ENCODE measurements around the gene HOXC5.

Gene HOXC5

DNA sequence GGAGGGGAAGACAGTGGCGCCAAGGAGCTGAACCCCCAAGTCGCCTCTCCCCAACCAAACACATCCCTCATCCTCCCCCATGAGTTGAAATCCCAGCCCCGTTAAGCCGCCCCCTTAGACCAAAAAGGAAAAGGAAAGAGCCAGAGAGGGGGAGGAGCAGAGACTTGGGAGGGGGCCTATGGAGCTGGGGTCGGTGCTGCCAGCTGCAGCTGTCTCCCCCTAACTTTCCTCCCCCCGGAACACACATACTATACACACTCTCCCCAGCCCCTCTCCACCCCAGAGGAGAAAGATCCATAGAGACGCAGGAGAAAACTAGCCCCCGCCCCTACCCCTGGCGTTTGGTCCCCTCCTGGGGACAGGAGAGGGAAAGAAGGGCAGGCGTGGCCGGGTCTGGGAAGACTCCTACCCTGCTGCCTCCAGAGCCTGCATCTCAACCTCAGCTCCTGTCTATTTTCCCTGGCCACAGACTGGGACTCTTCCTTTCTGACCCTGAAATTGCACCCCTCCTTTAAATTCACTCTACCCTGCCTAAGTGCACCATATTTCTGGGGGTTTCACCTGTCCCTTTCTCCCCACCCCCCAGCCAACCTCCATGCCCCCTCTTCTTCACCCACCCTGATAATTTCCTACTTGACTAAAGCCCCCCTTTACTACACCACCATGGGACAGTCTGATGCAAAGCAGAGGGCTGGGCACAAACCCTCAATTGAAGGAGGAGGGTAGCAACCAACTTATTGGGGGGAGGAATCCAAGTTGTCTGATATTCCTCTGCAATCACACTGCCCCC lies 34.5 kb upstream of the HOXC5 start:
- TF ChIP-seq Cebpa-rat (IDR thresholded peaks at IDR 0.05), result no peak
- no peak overlapping the region for H3K4me3 ChIP-seq
- no peaks in the 10 kb centered on the region for H3K36me3 ChIP-seq
- peaks cover 0 to 97% (median 82%) of the 10 kb centered on the region in 11 experiments; a peak in 17 of 22 replicates for H4K20me1 ChIP-seq
- H3K27me3 ChIP-seq, result peaks cover 100% of the 10 kb centered on the region in 11 experiments
- H3K9me3 ChIP-seq (replicated peaks in 1 of 11), result peaks cover 0 to 26% (median 7%) of the 10 kb centered on the region in 11 experiments; a peak in 13 of 22 replicates
- no peak overlapping the region for H3K27ac ChIP-seq
- H3K4me1 ChIP-seq, result peaks cover 0 to 12% (median 6%) of the 10 kb centered on the region in 10 experiments; a peak in 8 of 20 replicates
- H3K4me2 ChIP-seq, result no peak overlapping the region
- no peak overlapping the region for H3K9ac ChIP-seq

DNA sequence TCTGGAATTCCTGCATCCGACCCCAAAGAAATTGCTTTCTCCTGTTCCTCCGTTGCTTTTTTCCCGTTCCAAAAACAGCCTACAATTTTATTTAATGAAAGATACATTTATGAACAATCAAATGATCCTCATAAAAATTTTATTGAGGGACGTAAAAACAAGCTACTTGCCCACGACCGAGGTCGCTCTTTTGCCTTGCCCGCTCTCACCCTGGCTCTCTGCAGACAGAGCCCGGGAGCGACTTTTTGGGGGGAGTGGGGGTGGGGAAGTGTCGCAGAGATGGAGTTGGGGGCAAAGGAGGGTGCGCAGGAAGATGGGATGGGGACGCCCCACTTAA lies 34.0 kb upstream of the HOXC5 start:
- Histone ChIP-seq H4K20me1 (peaks cover 0 to 95% (median 81%) of the 10 kb centered on the region in 11 experiments; a peak in 17 of 22 replicates), H3K9me3 (replicated peaks in 1 of 11) (peaks cover 0 to 20% (median 7%) of the 10 kb centered on the region in 11 experiments; a peak in 13 of 22 replicates), H3K27ac (no peak overlapping the region), H3K9ac (no peak overlapping the region), H3K4me1 (peaks cover 0 to 12% (median 6%) of the 10 kb centered on the region in 10 experiments; a peak in 8 of 20 replicates), H3K4me3 (no peak overlapping the region), H3K27me3 (peaks cover 100% of the 10 kb centered on the region in 11 experiments), H3K4me2 (no peak overlapping the region), H3K36me3 (no peaks in the 10 kb centered on the region)
- no peak for TF ChIP-seq Cebpa-rat (IDR thresholded peaks at IDR 0.05)

GRCh38 chr12:53999559-54000115 lies 33.2 kb upstream of the HOXC5 start:
- Histone ChIP-seq H3K27me3 (peaks cover 100% of the 10 kb centered on the region in 11 experiments), H3K9me3 (replicated peaks in 1 of 11) (peaks cover 0 to 14% (median 7%) of the 10 kb centered on the region in 11 experiments; a peak in 13 of 22 replicates), H4K20me1 (peaks cover 0 to 95% (median 81%) of the 10 kb centered on the region in 11 experiments; a peak in 17 of 22 replicates), H3K27ac (no peak overlapping the region), H3K4me1 (peaks cover 0 to 12% (median 6%) of the 10 kb centered on the region in 10 experiments; a peak in 8 of 20 replicates), H3K4me3 (no peak overlapping the region), H3K4me2 (no peak overlapping the region), H3K36me3 (no peaks in the 10 kb centered on the region), H3K9ac (no peak overlapping the region)
- no peak for TF ChIP-seq Cebpa-rat (IDR thresholded peaks at IDR 0.05)

- Histone ChIP-seq H3K27ac (no peak within 1 kb of the TSS), H3K9ac (no peak within 1 kb of the TSS), H4K20me1 (peaks cover 0 to 95% (median 83%) of the 10 kb centered on the region in 11 experiments; a peak in 17 of 22 replicates), H3K36me3 (no peaks in the 10 kb centered on the region), H3K4me3 (no peak within 1 kb of the TSS), H3K4me2 (no peak within 1 kb of the TSS), H3K27me3 (peaks cover 100% of the 10 kb centered on the region in 11 experiments), H3K4me1 (peaks cover 0 to 9% (median 5%) of the 10 kb centered on the region in 10 experiments; a peak in 8 of 20 replicates), H3K9me3 (replicated peaks in 1 of 11) (peaks cover 0 to 11% (median 7%) of the 10 kb centered on the region in 11 experiments; a peak in 13 of 22 replicates)
- TF ChIP-seq Cebpa-rat (IDR thresholded peaks at IDR 0.05), result no peak
These were observed 32.4 kb upstream of the HOXC5 start, which contains the start of gene HOXC9 for GRCh38 chr12:54000116-54001114. Gene HOXC9, plus strand, starts transcription at chr12:54000161. Its CDS starts 28 bp downstream, at chr12:54000189.

GRCh38 chr12:54001283-54002187 lies 31.3 kb upstream of the HOXC5 start:
- peaks cover 0 to 11% (median 7%) of the 10 kb centered on the region in 11 experiments; a peak in 13 of 22 replicates for H3K9me3 ChIP-seq (replicated peaks in 1 of 11)
- H3K27ac ChIP-seq, result no peak overlapping the region
- H3K4me1 ChIP-seq, result peaks cover 0 to 7% (median 6%) of the 10 kb centered on the region in 10 experiments; a peak in 14 of 20 replicates
- no peak overlapping the region for H3K9ac ChIP-seq
- H3K27me3 ChIP-seq, result peaks cover 100% of the 10 kb centered on the region in 11 experiments
- H3K4me2 ChIP-seq, result no peak overlapping the region
- no peaks in the 10 kb centered on the region for H3K36me3 ChIP-seq
- no peak for TF ChIP-seq Cebpa-rat (IDR thresholded peaks at IDR 0.05)
- no peak overlapping the region for H3K4me3 ChIP-seq
- peaks cover 0 to 95% (median 83%) of the 10 kb centered on the region in 11 experiments; a peak in 17 of 22 replicates for H4K20me1 ChIP-seq

DNA sequence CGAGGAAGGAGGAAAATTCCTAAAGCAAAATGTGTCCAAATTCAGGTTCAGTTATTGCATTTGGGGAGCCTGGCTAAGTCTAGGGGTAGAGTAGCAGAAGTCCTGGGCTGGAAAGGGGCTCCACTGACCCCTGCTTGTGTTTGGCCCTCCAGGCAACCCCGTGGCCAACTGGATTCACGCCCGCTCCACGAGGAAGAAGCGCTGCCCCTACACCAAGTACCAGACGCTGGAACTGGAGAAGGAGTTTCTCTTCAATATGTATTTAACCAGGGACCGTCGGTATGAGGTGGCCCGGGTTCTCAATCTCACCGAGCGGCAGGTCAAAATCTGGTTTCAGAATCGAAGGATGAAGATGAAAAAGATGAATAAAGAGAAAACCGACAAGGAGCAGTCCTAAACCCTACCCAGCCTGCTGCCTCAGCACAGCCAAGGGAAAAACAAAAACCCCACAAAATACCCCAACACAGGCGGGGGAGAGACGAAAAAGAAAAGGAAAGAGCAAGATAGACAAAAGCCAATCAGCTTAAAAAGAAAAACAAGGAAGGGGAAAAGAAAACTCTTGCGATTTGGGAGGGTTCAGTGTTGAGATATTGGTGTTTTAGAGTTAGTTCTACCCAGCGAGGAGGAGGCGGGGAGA lies 30.5 kb upstream of the HOXC5 start:
- peaks cover 100% of the 10 kb centered on the region in 11 experiments for H3K27me3 ChIP-seq
- no peak for TF ChIP-seq Cebpa-rat (IDR thresholded peaks at IDR 0.05)
- H3K27ac ChIP-seq, result no peak overlapping the region
- no peak overlapping the region for H3K9ac ChIP-seq
- peaks cover 0 to 15% (median 10%) of the 10 kb centered on the region in 10 experiments; a peak in 14 of 20 replicates for H3K4me1 ChIP-seq
- H3K4me2 ChIP-seq, result no peak overlapping the region
- no peak overlapping the region for H3K4me3 ChIP-seq
- H4K20me1 ChIP-seq, result peaks cover 0 to 95% (median 83%) of the 10 kb centered on the region in 11 experiments; a peak in 16 of 22 replicates
- no peaks in the 10 kb centered on the region for H3K36me3 ChIP-seq
- H3K9me3 ChIP-seq (replicated peaks in 1 of 11), result peaks cover 0 to 11% (median 7%) of the 10 kb centered on the region in 11 experiments; a peak in 13 of 22 replicates

- Histone ChIP-seq H3K36me3 (no peaks in the 10 kb centered on the region), H3K27ac (no peak overlapping the region), H3K9me3 (replicated peaks in 1 of 11) (peaks cover 0 to 11% (median 7%) of the 10 kb centered on the region in 11 experiments; a peak in 13 of 22 replicates), H4K20me1 (peaks cover 0 to 95% (median 83%) of the 10 kb centered on the region in 11 experiments; a peak in 16 of 22 replicates), H3K4me2 (no peak overlapping the region), H3K4me1 (peaks cover 0 to 15% (median 10%) of the 10 kb centered on the region in 10 experiments; a peak in 14 of 20 replicates), H3K9ac (no peak overlapping the region), H3K4me3 (no peak overlapping the region), H3K27me3 (peaks cover 100% of the 10 kb centered on the region in 11 experiments)
- TF ChIP-seq Cebpa-rat (IDR thresholded peaks at IDR 0.05), result no peak
These were observed 29.9 kb upstream of the HOXC5 start for GRCh38 chr12:54002915-54003389.
